SU-DHL-6 (cell line): ENCODE results near the gene HMCN2.

Experiments
- EZH2phosphoT487 ChIP-seq: fragments of 200-600 bp; sonication (generic), shearing (Covaris generic); conservative IDR thresholded peaks from 2 replicates; pipeline ENCODE4 v1.6.1; 2018; ENCODE audit warnings: mild to moderate bottlenecking, antibody characterized with exemption, low read length, moderate library complexity, mixed read lengths
- TF ChIP-seq, protein P1 (sequence below): fragments of 200-600 bp; sonication (generic); IDR thresholded peaks from one replicate; pipeline ENCODE4 v1.5.1; 2017; ENCODE audit warnings: antibody characterized with exemption, mild to moderate bottlenecking, low read length, moderate library complexity; ENCODE audit not compliant: insufficient read depth, poor library complexity, severe bottlenecking

DNA sequence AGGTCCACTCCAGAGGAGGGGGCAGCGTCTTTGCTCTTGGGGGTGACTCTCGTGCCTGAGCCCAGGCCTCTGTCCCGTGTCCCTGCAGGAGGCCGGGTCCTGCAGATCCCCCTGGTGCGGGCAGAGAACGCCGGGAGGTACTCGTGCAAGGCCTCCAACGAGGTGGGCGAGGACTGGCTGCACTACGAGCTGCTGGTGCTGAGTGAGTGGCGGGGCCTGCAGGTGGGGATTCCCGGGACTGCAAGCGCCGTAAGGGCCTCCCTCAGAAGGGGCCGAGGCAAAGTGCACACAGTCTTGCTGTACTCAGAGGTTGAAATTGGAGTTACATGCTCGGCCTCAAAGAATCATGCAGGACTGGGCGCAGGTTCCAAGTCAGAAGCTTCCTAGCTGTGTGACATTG is 116.5 kb downstream of the HMCN2 start:
- TF ChIP-seq, protein P1, sequence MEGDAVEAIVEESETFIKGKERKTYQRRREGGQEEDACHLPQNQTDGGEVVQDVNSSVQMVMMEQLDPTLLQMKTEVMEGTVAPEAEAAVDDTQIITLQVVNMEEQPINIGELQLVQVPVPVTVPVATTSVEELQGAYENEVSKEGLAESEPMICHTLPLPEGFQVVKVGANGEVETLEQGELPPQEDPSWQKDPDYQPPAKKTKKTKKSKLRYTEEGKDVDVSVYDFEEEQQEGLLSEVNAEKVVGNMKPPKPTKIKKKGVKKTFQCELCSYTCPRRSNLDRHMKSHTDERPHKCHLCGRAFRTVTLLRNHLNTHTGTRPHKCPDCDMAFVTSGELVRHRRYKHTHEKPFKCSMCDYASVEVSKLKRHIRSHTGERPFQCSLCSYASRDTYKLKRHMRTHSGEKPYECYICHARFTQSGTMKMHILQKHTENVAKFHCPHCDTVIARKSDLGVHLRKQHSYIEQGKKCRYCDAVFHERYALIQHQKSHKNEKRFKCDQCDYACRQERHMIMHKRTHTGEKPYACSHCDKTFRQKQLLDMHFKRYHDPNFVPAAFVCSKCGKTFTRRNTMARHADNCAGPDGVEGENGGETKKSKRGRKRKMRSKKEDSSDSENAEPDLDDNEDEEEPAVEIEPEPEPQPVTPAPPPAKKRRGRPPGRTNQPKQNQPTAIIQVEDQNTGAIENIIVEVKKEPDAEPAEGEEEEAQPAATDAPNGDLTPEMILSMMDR, result no peak
- no peak for TF ChIP-seq EZH2phosphoT487
